Inflammatory macrophage treated with lipopolysaccharide for 1 hour (primary cell): Measurements from ENCODE around the gene TSPY4.
"Not testable (repeated sequence)": the region's sequence is repeated elsewhere in the genome, so short reads cannot be mapped to it uniquely, and the experiment has no call there.

ENCODE experiments used
- DNase-seq, 2 donors: peaks; one replicate each; pipeline ENCODE4 v3.0.0-alpha.2; 2020 to 2022

Gene TSPY4, protein sequence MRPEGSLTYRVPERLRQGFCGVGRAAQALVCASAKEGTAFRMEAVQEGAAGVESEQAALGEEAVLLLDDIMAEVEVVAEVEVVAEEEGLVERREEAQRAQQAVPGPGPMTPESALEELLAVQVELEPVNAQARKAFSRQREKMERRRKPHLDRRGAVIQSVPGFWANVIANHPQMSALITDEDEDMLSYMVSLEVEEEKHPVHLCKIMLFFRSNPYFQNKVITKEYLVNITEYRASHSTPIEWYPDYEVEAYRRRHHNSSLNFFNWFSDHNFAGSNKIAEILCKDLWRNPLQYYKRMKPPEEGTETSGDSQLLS

DNA sequence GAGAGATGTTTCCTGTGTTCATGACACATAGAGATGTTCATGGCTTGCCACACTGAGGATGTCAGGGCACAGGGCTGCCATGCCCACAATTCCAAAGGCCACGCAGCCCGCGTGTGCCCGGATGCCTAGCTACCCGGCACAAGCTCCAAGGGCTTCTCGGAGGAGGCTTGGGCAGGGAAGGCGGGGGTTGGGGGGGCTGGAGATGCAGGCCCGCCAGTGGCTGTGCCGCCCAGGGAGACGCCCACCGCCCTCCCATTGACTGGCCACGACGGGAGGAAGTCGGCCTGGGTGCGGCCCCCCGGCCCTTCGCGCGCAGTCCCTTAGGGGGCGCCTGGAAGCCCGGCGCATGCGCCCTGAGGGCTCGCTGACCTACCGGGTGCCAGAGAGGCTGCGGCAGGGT is at the start of gene TSPY4:
Gene TSPY4, plus strand, starts transcription at position 301 of the 400 bp plus-strand sequence. Its CDS starts 46 bp downstream, at position 347.
- DNase-seq: not testable (repeated sequence)

DNA sequence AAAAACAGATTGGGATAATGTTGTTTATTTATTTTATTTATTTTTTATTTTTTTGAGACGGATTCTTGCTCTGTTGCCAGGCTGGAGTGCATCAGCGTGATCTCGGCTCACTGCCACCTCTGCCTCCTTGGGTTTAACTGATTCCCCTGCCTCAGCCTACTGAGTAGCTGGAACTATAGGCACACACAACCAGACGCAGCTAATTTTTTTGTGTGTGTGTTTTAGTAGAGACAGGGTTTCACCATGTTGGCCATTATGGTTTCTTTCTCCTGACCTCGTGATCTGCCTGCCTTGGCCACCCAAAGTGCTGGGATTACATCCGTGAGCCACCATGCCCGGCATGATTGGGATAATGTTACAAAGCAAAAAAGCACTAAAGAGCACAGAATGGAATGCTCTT is 16.3 kb upstream of the TSPY4 start:
- no peak for DNase-seq

DNA sequence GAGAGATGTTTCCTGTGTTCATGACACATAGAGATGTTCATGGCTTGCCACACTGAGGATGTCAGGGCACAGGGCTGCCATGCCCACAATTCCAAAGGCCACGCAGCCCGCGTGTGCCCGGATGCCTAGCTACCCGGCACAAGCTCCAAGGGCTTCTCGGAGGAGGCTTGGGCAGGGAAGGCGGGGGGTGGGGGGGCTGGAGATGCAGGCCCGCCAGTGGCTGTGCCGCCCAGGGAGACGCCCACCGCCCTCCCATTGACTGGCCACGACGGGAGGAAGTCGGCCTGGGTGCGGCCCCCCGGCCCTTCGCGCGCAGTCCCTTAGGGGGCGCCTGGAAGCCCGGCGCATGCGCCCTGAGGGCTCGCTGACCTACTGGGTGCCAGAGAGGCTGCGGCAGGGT is 20.2 kb downstream of the TSPY4 start, which contains the start of gene TSPY8:
Gene TSPY8, plus strand, starts transcription at position 301 of the 400 bp plus-strand sequence. Its CDS starts 46 bp downstream, at position 347.
- not testable (repeated sequence) for DNase-seq
